GM12801 (cell line): Measurements from ENCODE around the gene PBX1.

Source experiments
- CTCF ChIP-seq: IDR thresholded peaks from one replicate; pipeline ENCODE4 v1.5.1; 2011; ENCODE audit warnings: control low read depth; ENCODE audit not compliant: insufficient read length; ENCODE audit errors: extremely low read depth

Gene PBX1

GRCh38 chr1:164624400-164624799 lies 65.4 kb downstream of the PBX1 start:
- no peak for TF ChIP-seq CTCF

GRCh38 chr1:164625004-164625617 lies 66.1 kb downstream of the PBX1 start:
- no peak for TF ChIP-seq CTCF

- no peak for TF ChIP-seq CTCF
These were observed 69.8 kb downstream of the PBX1 start for GRCh38 chr1:164628772-164629171.

GRCh38 chr1:164629971-164630370 lies 71.0 kb downstream of the PBX1 start:
- TF ChIP-seq CTCF, result no peak

- no peak for TF ChIP-seq CTCF
These were observed 71.8 kb downstream of the PBX1 start for GRCh38 chr1:164630626-164631396.

- no peak for TF ChIP-seq CTCF
These were observed 72.8 kb downstream of the PBX1 start for GRCh38 chr1:164631751-164632150.

GRCh38 chr1:164633997-164634396 lies 75.0 kb downstream of the PBX1 start:
- no peak for TF ChIP-seq CTCF
